ENCODE measurements around the gene HDAC6.
A peak's percentile ranks its signal among the peaks of the same experiment; 100 is the strongest.

HDAC6 gene

DNA sequence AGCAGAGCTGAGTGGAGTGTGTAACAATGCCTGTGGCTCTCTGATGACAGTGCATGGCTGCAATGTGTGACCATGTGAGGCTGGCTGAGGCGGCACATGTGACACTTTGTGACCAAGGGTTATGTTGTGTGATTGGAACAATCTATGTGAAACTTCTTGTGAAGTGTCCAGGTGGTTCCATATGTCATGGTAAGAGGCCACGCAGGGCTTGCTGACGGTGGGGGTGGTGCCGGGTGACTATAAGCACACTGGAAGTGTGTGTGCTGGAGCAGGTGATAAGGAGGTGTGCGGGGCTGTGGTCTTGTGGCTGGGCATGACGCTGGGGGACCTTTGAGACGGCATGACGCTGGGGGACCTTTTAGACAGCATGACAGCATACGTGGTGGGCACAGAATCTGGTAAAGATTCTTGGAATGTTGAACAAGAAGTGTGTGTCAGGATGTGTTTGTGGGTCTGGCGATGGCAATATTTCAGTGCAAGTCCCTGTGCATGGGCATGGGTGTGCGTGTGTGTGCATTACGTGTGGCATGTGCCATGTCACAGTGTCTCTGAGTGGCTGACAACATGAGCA, 7.4 kb upstream of the HDAC6 start:
- in situ Hi-C loops (cut with HindIII; ENCODE audit: low sequenced_read_pairs) = no loop called here
- TF ChIP-seq CTCF (IDR thresholded peaks at IDR 0.05; ENCODE audit: low read depth, low read length, missing control alignments) = no peak
- DNase-seq (ENCODE audit: low read depth) = no peak
- no peak overlapping the region for H3K4me3 ChIP-seq (ENCODE audit: low read depth, low read length)

DNA sequence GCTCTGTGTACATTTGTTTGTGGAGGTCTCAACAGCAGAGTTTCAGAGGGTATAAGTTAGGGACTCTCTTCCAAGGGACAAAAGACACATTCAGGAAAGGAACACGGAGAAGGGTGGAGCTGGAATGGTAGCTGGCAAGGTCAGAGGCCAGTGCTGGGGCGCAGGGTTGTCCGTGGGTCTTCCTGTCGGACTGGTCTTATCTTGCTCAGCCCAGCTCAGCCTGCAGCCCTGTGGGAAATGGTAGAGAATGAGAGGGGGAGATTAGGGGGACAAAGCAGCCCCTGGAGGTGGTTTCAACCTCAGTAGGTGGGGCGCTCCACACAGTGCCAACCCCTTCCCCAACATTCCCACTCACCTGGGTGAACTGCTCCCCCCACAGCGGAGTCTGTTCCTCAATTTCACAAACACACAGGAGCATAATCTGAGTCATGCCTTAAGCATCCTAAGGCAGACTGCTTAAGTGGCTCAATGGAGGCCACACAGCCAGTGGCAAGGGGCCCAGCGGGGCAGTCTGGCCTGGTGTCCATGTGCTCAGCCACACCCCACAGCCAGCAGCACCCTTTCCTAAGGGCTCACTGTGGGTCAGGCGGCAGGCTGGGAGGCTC, 6.9 kb upstream of the HDAC6 start:
- no peak overlapping the region for H3K4me3 ChIP-seq (ENCODE audit: low read depth, low read length)
- in situ Hi-C loops (cut with HindIII; ENCODE audit: low sequenced_read_pairs) = no loop called here
- DNase-seq (ENCODE audit: low read depth) = no peak
- no peak for TF ChIP-seq CTCF (IDR thresholded peaks at IDR 0.05; ENCODE audit: low read depth, low read length, missing control alignments)

- H3K4me3 ChIP-seq (ENCODE audit: low read depth, low read length) = no peak overlapping the region
- in situ Hi-C loops (cut with HindIII; ENCODE audit: low sequenced_read_pairs) = no loop called here
- no peak for DNase-seq (ENCODE audit: low read depth)
- no peak for TF ChIP-seq CTCF (IDR thresholded peaks at IDR 0.05; ENCODE audit: low read depth, low read length, missing control alignments)
Observed at GRCh38 chrX:48798318-48798717, 3.5 kb upstream of the HDAC6 start.

DNA sequence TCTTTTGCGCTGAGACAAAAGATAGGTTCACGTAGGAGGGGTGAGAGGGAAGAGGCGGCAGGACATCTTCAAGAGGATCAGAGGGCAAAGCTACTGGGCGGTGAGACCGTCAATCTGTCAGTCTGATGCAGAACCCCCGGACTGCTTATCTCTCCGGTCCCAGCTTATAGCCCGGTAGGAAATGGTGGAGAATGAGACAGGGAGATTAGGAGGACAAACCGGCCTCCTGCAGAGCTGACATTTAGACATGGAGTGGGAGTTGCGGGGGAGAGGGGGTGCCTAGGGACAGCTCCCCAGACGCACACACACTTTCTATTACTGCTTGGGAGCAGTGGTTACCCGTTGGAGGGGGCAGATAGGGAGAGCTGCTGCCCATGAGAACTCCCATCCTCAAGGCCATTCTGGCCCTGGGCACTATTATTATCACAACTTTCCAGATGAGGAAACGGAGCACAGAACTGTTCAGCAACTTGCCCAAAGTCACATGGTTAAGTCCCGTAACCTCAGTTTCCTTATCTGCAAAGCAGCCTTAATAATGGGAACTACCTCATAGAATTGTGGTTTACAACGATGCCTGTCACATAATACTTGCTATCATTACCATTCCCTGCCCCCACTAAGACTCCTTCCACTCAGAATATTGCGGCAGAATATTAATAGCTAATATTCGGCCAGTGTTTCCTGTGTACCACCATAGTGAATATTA, 1.1 kb upstream of the HDAC6 start:
- in situ Hi-C loops (cut with HindIII; ENCODE audit: low sequenced_read_pairs) = no loop called here
- TF ChIP-seq CTCF (IDR thresholded peaks at IDR 0.05; ENCODE audit: low read depth, low read length, missing control alignments) = no peak
- DNase-seq (ENCODE audit: low read depth) = no peak
- H3K4me3 ChIP-seq (ENCODE audit: low read depth, low read length) = peak overlapping the region; percentile 59

DNA sequence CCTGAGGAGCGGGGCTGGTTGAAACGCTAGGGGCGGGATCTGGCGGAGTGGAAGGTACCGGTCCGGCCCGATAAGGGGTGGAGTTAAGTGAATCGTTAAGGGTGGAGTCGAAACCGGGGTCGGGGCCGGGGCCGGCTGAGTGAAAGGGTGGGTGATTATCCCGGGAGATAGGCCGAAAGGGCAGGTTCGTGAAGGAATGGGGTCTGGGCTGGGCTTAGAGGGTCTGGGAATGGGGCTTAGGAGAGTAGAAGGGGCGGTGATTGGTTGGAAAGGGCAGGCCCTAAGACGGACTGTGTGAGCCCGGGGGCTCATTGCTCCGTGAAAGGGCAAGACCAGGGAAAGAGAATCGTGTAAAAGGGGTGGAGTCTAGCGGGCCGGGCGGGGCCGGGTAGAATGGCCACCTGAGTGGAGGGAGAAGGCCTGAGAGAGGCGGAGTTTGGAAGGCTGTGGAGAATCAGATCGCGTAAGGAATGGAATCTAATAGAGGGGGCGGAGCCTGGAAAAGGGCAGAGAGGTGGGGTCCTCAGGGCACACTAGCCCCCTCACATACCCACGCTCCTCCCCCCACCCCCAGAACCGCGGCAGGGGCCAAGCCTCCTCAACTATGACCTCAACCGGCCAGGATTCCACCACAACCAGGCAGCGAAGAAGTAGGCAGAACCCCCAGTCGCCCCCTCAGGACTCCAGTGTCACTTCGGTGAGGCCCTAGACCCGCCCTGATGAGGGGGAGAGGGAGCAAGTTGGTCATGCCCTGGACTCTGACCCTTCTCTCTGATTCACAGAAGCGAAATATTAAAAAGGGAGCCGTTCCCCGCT, 430 bp downstream of the HDAC6 start:
- in situ Hi-C loops (cut with HindIII; ENCODE audit: low sequenced_read_pairs) = no loop called here
- DNase-seq (ENCODE audit: low read depth) = peak; percentile 51
- TF ChIP-seq CTCF (IDR thresholded peaks at IDR 0.05; ENCODE audit: low read depth, low read length, missing control alignments) = no peak
- peak overlapping the region; percentile 63 for H3K4me3 ChIP-seq (ENCODE audit: low read depth, low read length)

GRCh38 chrX:48802905-48803200, 986 bp downstream of the HDAC6 start:
- H3K4me3 ChIP-seq (ENCODE audit: low read depth, low read length) = peak overlapping the region; percentile 63
- DNase-seq (ENCODE audit: low read depth) = no peak
- TF ChIP-seq CTCF (IDR thresholded peaks at IDR 0.05; ENCODE audit: low read depth, low read length, missing control alignments) = no peak
- in situ Hi-C loops (cut with HindIII; ENCODE audit: low sequenced_read_pairs) = no loop called here
